GM19455 (cell line): Measurements from ENCODE around the gene TXNL1.
"Not testable (repeated sequence)": the region's sequence is repeated elsewhere in the genome, so short reads cannot be mapped to it uniquely, and the experiment has no call there.

Source experiments
- ATAC-seq: cut with Tn5 transposase; IDR thresholded peaks from one replicate; pipeline ENCODE4 v1.9.1; 2021; ENCODE audit not compliant: unreplicated experiment

Gene TXNL1

GRCh38 chr18:56638232-56639103, at the start of gene TXNL1:
TSS of gene TXNL1 (minus strand) at chr18:56638592. CDS start at chr18:56638440, 152 bp downstream.
- ATAC-seq, result peak; percentile 94

DNA sequence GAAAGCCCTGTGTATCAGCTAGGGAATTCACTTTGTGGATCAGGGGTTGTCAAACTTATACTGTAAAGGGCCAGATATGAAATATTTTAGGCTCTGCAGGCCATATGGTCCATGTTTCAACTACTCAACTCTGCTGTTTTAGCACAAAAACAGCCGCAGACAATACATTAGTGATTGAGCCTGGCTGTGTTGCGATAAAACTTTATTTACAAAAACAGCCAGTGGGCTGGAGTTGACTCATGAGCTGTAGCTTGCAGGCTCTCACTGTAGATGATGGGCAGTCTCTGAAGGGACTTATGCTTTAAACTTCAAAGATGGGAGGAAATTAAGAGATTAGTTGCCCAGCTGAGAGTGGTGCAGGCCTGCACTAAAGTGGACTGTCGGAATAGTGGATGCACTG, 45.9 kb upstream of the TXNL1 start:
- ATAC-seq, result no peak

DNA sequence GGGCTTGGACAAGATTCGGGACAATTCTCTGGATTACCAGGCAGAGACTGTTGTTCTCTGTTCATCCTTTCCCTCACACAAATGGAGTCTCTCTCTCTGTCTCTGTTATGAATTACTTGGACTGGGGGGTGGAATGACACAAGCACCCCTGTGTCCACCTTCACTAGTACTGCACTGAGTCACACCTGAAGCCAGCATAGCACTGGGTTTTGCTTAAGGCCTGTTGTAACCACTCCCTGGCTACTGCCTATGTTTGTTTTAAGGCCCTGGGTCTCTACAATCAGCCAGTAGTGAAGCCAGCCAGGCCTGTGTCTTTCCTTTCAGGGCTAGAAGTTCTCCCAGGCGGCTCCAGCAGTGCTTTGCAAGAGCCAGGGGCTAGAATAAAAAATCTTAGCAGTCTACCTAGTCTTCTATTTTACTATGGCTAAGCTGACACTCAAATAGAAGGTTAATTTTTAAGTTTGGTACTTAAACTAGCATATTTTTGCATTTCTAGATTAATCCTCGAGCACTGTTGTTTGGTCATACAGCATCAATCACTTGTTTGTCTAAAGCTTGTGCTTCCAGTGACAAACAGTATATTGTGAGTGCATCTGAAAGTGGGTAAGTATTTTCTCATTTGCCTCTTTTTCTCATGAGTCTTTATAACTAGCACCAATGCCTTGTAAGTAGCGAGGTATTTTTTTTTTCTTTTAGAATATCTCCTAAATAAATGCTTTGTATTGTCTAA, 40.6 kb upstream of the TXNL1 start:
- ATAC-seq, result no peak

- no peak for ATAC-seq
Observed at GRCh38 chr18:56676639-56677038, 38.2 kb upstream of the TXNL1 start.

- no peak for ATAC-seq
Observed at GRCh38 chr18:56672981-56673380, 34.6 kb upstream of the TXNL1 start.

DNA sequence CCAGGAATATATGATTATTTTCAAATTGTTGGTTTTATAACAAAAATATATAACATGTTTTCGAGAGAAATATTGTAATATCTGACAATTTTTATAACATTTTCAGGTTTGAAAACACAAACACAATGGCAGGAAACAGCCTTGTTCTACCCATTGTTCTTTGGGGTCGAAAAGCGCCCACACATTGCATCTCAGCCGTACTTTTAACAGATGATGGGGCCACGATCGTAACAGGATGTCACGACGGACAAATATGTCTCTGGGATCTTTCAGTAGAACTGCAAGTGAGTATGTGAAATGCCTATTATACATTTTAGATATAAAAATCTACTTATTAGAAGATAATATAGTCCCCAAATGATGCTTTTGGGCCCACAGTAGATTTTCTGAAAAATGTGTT, 34.0 kb upstream of the TXNL1 start:
- ATAC-seq, result no peak

- no peak for ATAC-seq
Observed at GRCh38 chr18:56662902-56663301, 24.5 kb upstream of the TXNL1 start.

DNA sequence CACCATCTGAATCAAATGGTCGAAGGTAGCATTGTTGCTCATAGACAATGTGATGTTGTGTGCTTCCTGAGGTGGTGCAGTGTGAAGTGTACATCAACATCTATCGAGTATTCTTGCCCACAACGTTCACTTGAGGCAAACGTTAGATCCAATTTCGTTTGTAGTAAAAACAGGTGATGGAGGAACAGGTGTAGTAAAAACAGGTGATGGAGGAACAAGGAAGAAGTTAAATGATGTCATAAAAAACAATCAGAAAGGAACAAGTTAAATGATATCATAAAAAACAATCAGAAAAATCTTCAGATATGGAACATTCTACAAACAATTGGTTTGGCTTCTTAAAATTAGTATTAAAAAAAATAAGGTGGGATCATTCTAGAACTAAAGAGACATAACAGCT, 24.1 kb upstream of the TXNL1 start:
- ATAC-seq, result no peak

- ATAC-seq, result no peak
Observed at GRCh38 chr18:56662063-56662408, 23.6 kb upstream of the TXNL1 start.

DNA sequence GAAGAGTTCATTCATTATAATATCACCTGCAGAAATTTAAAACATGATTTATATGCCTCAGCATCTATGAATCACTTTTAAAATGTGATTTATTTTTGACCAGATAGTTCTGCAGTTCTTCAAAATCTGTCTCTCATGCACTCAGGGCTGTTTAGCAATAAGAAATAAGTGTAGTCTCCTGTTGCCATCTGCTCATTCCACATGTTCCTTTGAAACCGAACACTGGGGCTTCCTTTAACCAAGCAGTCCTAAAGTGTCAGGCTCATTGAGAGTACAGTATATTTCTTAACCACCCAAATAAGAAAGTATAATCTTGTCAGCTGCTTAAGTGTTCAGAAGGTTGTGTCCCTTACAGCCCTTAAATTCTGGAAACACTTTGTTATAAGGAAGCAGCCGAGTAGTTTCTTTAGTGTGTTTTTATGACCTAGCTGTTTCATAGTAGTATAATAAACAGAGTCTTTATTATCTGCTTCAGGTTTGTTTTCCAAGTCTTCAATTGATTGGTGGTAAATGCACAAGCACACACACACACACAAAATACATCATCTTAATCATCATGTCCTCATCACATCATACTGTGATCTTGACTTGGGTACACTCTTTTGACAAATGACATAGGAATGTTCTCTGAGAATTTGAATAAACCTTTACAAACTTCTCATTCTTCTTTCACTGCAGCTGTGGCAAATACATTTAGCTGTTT, 23.1 kb upstream of the TXNL1 start:
- no peak for ATAC-seq

- no peak for ATAC-seq
Observed at GRCh38 chr18:56660655-56661054, 22.3 kb upstream of the TXNL1 start.

DNA sequence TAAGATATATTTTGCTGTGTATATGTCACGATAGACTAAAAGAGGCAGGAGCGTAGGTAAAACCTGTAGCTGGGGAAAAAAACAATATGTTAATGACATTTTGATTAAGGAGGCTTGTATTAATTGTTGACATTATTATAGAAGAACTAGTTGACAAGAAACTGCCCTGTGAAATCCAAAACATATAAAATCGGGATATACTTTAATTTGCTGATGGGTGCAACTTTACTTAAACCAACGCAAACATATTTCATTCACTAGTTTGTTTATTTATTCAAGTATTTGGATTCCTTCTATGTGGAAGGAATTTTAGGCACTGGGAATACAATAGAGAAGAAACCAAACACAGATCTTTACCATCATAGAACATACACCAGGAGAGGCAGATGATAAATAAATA, 20.7 kb upstream of the TXNL1 start:
- no peak for ATAC-seq

DNA sequence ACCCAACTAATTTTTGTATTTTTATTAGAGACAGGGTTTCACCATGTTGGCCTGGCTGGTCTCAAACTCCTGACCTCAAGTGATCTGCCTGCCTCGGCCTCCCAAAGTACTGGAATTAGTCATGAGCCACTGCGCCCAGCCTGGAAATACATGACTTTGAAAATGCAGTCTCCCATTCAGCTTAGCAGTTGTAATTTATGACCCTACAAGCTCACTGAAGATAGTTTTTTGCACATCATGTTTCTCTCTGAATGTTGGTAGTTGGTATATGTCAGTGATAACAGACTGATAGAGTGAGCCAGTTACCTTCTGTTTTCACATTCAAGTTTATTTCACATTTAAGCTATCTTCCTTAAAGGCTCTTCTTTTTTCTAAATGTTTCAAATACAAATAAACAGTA, 19.9 kb upstream of the TXNL1 start:
- ATAC-seq, result no peak

- ATAC-seq, result not testable (repeated sequence)
Observed at GRCh38 chr18:56654280-56654679, 15.9 kb upstream of the TXNL1 start.

- no peak for ATAC-seq
Observed at GRCh38 chr18:56652802-56653201, 14.4 kb upstream of the TXNL1 start.

GRCh38 chr18:56651771-56652092, 13.3 kb upstream of the TXNL1 start:
- ATAC-seq, result no peak

DNA sequence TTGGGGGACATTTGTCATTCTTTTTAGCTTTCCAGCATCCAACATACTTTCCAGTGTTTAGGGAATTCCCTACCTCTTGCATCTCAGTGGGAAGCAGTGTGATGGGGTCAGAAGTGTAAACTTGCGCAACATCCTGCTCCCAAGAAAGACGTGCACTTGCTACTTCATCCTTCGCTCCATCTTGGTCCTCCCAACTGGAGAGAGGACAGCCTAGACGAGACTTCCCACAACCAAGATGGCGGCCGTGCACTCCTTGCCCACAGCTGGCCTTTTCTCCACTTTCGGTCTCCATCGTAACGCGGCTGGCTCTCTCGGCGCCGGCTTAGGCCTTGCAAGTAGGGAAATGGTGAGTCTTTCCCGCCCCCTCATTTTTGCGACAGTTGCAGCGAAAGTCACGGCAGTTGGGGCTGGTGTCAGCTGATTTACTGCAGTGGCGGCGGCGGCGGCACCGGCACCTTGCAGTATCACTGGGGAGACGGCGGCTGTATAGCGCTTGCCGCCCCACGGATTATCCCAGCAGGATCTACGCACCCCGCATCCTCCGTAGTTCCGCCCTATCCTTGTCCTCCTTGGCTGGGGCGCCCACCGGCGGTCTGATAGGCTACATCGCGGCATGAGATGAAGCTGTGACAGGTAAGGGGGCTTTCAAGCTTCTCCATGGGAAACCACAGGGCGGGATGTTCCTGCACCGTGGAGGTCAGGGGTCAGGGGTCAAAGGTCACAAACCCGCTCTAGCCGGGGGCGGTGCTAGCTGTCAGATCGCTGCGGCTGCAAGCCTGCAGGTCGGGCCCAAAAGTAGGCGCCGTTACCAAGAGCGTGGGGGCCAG, 12.8 kb upstream of the TXNL1 start, which contains the start of gene WDR7:
TSS of gene WDR7 (plus strand) at position 416 of the 827 bp plus-strand sequence. CDS start 21,157 bp downstream, outside the sequence.
- ATAC-seq, result peak; percentile 99

DNA sequence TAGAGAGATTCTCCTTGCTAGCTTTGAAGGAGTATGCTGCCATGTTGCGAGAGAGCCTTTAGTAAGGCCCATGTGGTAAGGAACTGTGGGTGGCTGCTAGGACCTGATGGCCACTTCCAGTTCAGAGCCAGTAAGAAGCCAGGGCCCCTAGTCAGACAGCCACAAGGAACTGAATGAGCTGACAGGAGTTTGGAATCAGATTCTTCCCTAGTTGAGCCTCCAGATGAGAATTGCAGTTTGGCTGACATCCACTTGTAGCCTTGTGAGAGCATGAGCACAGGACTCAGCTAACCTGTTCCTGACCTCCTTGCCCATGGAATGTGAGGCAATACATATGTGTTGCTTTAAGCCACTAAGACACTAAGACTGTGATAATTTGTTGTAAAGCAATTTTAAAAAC, 11.6 kb upstream of the TXNL1 start:
- ATAC-seq, result no peak

DNA sequence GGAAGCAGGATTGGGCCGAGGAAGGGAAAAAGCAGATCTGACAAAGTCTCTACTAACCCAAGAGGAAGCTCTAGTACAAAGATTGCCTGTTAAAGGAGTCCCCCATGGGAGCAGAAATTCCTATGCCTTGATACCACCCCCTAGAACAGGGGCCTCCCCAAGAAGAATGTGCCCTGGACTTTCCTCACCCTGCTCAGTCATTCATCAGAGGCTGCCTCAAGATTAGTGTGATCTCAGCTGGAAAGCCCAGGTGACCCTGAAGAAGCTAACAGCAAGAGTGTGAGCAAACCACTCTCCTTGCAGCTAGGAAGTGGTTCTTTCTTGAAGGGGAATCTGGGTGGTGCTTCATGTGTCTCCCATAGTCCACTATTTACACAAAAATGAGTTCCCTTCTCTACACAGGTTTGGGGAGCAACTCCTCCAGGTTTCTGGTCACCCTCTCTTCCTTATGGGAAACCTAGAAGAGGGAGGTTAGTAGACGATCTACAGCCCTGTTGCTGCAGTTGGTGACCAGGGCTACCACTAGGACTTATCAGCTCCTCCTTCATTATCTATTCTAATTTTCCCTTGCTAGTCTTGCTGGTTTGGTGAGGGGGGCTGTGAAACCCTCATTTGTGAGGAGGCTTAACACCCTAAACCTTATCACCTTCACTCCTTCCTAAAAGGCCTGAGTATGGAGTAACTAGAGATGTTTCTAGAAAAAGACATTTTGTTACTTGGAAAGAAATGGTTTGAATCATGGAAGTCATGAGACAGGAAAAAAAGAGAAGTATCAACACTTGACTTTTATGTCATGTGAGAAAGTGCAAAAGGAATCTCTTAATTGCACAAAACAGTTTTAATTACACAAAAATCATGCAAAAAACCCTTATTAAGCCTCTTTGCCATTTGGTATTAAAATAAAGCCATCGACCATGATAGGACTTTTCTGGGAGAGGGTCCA, 9.8 kb upstream of the TXNL1 start:
- ATAC-seq, result no peak

- ATAC-seq, result no peak
Observed at GRCh38 chr18:56647071-56647470, 8.7 kb upstream of the TXNL1 start.
